Superior temporal gyrus (tissue), 1 donor: ENCODE results near the gene PBXIP1.

Source experiments
- DNase-seq: peaks from one replicate; pipeline ENCODE4 v3.0.0-alpha.2; 2016; ENCODE audit errors: extremely low spot score

PBXIP1 gene

DNA sequence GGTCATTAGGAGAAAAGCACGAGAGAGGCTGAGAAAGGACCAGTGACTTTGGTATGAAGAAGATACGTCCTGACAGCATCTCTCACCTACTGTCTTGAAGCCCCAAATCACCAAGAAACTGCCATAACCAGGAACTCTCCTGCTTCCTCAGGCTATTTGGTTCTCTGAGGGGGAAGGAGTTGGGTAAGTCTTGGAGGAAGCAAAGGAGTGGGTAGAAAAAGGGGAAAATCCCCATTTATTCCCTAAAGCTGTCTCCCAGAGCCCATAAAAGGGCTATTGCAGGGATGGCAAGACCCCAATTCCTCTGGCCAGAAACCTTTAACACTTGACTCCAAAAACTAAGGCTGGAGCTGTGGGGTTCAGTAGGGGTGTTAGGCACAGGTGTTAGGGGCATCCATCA is 2.1 kb upstream of the PBXIP1 start:
- no peak for DNase-seq

DNA sequence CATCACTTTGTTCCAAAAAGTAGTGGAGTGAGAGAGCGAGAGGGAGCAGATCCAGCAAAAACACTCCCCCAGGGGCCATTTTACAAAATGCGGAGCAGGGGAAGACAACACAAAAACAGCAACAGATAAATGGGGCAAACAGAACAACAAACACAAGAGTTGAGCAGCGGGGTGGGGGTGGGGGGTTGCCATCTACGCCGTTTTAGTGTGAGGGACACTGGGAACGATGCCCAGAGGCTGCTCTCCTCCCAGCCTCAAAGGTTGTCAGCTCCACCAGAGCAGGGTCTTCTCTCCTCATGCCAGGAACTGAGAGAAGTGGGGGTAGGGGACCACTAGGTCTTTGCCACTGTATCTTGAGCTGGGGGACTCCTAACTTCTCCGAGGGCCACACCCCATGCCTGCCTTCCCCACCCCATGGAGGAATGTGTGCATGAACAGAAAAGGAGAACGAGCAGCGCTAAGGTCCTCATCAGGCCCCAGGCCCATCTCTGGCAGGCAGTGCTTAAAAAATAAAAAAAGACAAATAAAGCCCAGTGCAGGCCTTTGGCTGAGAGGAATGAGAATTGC is 1.3 kb upstream of the PBXIP1 start:
- DNase-seq = no peak

DNA sequence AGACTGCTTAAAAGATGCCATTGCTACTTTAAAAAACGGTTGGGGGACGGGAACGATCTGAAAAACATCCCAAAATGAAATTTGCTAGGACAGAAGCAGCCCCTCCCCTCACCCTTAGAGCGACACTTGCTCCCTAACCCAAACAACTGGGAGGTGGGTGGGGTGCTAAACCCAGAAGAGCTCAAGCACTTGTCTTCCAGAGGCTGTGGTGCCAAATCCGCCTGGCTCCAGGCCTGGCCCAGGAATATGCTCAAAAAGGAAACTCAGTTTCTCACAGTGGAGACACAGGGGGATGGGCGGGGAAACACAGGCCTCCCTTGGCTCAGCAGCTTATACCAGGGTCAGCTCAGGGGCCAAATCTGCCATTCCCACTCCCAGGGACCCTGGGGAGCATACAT is 644 bp upstream of the PBXIP1 start:
- DNase-seq = no peak

DNA sequence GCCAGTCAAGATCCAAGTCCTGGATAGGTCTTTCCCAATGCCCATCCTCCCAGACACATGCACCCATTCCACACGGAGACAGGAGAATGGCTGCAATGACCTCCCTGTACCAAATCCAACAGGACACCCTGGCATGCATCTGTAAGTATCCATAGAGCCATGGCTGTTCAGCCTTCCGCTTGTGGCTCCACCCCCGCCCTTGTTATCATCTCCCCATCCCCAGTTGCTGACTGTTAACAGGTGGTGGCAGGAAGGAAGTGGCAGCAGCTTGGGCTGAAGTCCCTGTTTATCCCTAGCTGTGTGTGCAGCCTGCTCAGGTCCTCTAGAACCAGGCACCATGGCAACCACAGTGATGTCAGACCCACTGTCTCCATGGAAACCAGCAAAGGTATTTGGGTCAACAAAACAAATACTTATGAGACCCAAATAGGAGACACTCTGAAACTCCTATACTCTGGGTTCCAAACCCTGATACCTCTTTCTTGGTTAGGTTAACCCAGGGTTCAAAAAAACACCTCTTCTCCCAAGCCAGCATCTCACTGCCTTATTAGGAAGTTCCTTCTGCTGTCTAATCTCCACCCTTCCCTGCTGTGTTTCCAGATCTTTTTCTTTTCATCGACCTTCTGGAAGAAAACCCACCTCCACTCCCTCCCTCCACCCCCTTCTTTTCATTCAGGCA is 721 bp downstream of the PBXIP1 start:
- DNase-seq = peak; percentile 75

DNA sequence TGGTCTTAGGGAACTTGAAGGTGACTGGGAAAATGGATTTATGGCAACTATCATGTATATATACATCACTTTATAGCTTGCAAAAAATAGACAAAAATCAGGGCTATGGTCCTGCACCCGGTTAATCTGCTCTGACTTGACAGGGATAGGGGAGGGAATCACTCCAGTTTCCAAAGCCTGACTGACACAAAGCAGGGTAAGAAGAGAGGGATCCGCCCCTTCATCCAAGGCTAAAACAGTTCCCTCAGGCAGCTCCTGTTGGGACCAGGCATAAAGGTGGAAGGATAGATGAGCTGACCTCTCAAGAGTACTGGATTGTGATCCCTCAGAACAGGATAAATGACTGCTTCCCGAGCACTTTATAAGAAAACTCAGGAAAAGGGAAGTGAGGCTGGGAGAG is 1.4 kb downstream of the PBXIP1 start:
- no peak for DNase-seq

DNA sequence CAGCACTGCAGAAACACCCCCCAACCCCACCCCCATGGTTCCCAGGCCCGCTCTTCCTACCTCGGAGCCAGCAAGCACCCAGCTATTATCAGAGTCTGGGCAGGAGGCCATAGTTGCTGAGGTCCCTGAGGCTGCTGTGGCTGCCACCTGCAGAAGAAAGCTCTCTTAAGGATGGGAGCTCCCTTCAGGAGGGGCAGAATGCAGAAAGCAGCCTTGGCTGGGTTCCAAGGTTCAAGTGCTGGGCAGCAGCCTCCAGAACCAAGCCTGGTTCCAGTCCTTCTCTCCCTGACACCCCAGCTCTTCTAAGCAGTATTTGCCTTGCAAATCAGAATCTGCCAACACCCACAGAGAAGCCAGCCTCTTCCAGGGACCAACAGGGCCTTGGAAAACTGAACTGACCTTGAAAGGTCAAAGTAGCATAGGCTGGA is 2.3 kb downstream of the PBXIP1 start:
- no peak for DNase-seq

DNA sequence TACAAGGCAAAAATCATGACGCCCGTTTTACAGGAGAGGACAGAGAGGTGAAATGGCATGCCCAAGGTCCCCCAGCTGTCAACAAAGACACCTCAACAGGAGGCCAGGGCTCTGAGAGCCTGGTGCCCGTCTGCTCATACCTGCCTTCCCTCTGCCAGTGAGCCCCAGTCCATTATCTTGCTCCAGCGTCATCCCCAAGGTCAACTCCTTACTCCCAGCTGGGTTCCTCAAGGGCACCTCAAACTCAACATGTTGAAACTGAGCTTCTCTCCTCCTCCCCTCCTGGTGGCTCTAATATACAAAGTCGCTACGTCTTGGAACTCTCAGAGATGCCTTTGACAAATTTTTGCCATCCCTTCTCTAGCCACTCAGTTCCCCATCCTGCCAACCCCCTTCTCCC is 3.2 kb downstream of the PBXIP1 start:
- DNase-seq = no peak

DNA sequence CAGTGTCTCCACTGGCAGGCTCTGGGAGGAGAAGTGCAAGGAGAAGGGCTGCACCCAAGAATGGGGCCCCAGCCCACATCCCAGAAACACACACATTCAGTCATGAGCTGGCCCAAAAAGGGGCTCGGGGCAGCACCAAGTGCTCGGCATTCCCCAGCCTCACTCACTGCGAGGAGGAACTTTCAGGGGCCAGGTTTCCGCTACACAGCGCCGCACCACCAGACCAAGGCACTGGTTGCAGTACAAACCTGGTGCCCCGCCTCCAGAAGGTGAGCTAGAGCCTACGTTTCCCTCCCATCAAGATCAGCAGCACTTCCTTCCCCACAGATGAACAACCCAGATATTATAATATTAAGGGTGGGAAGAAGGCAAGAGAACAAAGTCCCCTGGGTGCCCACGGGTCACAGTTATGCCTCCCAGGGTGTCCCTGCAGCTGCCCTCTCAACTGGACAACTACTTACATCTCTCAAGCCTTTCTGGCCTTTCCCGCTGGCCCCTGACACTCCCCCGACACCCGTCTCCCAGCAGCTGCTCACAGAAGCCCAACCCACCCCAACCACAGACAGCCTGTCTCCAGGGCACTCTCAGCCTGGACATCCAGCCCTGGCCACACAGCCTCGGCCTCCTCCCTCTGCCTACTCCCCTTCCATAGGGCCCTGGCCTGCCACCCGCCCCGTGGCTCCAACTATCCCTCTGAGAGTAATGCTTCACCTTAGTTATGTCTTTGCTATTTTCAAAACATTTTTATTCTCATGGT is 3.8 kb downstream of the PBXIP1 start:
- no peak for DNase-seq

DNA sequence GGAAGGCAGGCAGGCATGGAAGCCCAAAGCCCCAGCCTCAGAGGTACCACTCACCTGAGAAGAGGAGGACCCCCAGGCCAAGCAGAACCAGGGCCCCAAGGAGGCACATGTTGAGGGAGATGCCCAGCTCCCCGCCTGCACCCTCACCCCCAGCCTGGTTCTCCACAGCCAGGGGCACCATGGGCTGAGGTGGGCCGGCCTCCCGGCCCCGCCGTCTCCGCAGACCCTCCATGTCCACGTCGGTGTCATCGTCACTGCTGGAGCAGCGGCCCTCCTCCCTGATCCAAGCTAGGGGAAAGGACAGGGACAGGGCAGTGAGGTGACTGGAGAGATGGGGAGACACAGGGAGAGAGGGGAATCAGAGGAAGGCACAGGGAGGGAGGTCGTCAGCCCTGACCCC is 7.8 kb downstream of the PBXIP1 start:
- no peak for DNase-seq

DNA sequence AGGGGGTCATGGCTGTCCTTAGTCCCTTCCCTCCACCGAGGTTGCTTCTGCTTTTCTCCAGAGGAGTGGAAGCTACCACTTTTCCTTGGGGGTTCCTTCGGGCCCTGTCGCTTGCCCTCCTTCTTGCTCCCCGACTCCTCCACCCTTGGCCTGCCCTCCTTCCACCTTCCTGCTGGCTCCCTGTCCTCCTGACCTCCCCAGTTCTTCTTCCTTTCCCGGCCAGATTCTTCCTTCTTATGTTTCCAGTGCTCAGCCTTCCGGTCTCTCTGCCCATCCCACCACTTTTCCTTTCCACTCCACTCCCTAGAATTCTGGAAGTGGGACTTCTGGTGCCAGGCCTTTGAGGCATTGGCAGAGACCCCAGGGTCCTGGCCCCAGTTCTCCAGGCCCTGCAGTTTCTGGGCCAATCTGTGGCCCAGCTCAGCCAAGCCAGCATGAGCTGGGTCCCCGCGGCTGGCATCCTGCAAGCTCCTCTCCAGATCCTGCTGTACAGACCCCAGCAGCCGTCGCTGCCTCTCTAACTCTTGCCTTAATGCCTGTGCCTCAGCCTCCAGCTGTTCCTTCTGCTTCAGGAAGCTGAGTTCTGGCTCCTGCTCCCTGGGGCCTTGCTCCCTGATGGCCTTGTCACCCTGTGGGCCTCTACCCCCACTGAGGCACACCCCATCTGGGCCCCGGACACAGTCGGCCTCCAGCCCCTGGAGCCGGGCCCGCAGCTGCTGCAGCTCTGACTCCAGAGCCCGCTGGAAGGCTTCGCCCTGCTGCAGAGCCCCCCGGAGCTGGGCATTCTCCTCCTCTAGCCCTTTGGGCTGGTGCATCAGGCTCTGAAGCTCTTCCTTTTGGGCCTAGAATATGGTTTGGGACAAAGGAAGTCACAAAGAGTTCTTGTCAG is 9.7 kb downstream of the PBXIP1 start:
- DNase-seq = no peak

DNA sequence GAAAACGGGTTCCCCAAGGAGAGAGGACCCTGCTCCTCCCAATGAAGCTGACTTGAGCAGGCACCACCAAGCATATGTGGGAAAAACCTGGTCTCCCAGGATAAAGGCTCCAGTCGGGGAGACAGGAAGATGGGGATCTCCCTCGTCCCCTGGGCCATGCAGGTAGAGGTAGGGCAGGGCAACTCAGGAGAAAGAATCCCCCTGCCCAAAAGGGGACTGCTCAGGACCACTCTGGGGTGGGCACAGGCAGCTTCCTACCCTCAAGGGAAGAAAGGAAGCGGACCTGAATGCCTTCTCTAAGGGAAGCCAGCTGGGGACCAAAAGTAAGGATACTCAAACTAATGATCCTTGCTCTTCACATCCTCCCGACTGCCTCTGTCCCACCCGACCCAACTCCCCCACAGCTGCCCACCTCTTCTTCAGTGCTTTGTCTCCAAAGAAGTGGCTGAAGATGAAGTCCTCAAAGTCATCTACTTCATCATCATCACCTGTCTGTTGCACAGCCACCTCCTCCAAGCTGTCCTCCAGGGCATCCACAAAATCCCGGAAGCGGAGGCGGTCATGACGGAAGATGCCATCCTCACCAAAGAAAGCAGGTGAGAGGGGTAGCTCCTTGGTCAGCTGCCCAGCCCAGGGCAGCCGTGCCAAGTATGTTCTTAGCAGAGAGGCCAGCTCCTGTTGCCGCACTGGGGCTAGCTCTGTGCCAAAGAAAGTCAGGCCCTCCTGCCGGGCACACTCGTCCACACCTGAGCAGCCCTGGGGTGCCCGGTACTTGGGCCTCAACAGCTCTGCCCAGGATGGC is 10.5 kb downstream of the PBXIP1 start:
- DNase-seq = no peak

DNA sequence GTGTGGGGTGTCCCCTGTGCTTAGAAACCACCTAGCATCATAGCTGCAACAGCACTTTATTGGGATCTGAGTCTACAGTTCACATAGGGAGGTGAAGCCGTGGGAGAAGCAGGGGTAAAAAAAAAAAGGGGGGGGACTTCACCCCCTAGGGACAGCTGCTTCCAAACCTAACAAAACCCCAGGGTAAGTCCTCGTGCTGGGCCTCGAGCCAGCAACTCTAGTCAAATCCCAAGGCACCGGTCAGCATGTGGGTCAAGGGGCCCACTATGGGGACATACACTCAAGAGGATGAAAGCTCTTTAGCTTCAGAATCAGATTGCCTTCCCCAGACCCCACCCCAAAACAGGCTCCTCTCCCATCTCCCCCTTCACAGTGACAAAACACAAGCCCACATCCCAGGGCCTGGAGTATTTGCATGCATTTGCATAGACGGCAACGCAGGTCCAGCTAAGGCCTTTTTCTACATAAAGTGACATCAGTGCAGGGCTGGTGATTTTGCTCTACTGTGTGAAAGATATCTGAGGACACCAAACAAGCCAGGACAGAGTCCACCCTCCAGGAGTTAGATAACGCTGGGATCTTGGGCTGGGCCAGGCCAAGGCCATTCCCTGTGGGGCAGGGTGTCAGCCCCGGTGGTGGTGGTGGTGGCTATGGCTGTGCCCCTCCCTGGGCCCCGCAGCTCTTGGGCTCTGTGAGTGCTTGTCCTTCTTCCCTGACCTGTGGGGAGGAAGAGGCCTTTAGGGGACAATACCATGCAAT is 11.3 kb downstream of the PBXIP1 start:
- no peak for DNase-seq

DNA sequence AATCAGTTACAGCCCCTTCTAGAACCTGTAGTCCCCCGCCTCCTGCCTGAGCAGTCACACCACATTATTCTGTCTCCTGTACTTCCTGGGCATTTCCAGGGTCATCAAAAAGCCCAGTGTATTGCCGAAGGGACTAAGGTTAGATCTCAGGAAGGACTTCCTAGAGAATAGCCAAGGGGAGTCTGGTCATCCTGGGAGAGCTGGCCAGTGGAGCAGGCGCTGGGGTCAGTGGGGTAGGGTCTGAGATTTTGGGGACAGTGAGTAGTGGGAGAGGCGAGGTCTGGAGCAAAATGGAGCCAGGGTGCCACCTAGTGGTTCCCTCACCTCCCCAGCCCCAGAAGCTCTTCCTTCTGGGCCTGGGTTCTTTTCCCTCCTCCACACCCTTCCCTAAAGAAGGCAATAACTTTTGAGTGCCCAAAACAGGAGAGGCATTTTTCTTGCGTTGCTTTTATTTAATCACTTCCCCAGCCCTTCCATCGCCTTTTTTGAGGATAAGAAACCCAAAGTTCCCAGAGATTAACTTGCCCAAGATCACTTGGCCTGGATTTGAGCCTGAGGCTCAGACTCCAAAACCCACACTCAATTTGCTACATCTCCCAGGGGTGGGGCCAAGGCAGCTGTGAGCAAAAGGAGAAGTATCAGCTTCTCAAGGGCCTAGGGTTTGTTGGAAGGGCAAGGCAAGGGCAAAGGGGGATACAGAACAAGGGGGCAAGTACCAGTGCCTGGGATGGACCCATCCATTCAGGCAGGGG is 12.1 kb downstream of the PBXIP1 start:
- DNase-seq = no peak

DNA sequence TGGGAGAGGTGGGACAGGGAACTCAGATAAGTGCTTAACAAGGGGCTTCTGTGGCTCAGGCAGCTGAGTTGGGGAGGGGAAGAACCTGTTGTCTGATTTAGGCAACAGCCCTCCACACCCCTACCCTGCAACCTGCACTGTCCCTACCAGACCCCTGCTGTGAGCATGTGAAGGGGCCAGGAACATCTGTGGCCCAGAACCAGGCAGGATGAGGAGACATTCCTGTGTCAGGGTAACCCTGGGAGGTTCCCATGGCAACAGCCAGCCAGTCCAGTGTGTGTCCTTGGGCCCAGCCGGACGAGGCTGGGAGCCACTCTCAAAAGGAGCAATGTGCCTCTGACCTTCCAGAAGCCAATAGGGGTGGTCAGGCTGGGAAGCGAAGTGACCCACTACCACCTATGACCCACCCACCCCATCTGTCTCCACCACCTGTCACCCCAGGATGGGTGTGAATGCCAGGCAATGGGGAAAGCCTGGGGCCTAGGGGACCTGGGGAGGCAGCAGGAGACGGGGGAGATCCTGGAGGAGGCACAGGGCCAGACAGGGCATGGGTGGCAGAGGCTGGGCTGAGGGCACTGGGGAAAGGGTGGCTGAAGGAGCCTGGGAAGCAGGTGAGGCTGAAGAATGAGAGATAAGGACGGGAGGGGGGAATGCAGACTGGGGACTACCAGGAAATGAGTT is 14.4 kb downstream of the PBXIP1 start:
- DNase-seq = no peak

DNA sequence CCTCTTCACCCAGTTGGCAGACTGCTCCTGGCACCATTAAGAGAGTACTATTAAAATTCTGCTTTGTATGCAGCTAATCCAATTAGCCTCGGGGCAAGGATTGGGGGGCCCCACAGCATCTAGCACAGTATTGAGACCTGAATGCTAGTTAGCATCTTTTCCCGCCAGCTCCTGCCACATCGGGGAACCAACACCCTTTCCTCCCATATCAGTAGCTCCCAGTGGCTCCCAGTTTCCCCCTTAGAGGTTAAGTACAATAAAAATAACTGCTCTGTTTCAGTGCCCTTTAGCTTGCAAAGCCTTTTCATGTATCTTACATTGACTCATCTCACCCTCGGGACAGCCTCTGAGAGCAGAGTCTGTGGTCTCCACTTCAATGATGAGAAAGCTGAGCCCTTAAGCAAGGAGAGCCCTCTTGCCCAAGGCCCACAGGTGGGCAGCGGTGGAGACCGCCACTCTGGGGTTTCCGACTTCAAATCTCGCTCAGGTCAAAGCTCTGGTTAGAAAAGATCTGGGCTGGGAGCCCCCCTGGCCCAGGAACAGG is 15.2 kb downstream of the PBXIP1 start:
- no peak for DNase-seq

DNA sequence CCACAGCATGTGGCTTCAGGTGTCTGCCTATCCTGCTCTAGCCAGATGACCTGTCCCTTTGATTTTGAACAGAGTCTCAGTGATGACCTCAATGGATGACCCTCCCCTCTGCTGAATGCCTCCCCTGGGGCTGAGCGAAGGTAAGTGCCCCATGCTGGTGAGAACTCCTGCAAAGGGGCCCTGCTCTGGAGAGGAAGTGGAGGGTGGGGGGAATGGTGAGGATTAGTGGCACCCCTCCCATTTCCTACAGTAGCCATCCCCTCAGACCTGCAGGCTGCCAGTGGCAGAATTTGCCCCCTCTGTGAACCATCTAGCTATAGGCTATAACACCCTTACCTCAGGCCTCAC is 15.7 kb downstream of the PBXIP1 start:
- no peak for DNase-seq

DNA sequence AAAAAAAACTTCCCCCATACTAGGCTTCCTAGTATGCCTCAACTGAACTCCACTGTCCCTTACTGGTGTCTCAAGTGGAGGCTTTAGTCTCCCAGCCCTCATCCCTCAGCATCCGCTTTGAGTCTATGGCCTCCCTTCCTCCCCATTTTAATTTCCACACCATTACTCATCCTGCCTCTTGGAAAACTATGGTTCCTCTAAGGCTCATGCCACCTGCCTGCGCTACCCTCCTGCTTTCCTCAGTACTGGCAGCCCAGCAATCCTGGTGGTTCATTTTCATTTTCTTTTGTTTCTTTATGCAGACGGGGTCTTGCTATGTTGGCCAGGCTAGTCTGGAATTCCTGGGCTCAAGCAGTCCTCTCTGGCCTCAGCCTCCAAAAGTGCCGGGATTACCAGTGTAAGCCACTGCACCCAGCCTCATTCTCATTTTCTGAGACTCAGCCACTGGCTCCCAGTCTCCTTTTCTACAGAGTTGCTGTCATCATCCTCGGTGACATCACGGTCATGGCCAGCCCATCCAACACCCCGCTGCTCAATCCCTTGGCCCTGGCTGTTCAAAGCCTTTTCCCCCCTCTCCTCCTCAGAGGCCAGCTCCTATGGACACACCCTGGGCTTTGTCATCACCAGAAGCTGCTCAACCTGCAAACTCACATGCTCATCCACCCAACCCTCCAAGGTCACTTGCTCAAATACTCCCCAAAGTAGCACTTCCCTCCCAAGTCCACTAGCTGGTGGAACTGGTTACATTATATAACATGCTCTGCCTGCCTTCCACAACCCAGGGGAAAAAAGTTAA is 17.1 kb downstream of the PBXIP1 start:
- no peak for DNase-seq

DNA sequence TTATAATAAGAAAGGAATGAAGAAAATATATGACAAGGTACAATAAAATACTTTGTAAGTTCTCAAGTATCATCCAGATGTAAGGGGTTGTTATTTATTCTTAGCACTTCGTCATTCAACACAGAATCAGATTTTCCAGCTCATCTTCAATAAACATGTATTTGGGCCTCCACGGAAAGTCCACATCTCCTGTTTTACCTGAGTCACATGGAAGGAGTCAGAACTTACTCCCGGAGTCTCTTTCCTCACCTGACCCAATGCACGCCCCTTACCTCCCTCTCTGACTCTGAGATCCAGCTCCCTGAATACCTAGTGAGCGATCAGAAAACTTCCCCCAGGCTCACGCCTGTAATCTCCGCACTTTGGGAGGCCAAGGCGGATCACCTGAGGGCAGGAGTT is 17.9 kb downstream of the PBXIP1 start:
- DNase-seq = no peak
